SU-DHL-6 (cell line): Measurements from ENCODE around the gene FANK1.

ENCODE experiments used
- CTCF ChIP-seq: fragments of 200-600 bp; sonication (generic); IDR thresholded peaks from one replicate; pipeline ENCODE4 v1.5.1; 2017; ENCODE audit warnings: antibody characterized with exemption, mild to moderate bottlenecking, low read length, moderate library complexity; ENCODE audit not compliant: insufficient read depth, poor library complexity, severe bottlenecking
- EZH2phosphoT487 ChIP-seq: fragments of 200-600 bp; sonication (generic), shearing (Covaris generic); conservative IDR thresholded peaks from 2 replicates; pipeline ENCODE4 v1.6.1; 2018; ENCODE audit warnings: mild to moderate bottlenecking, antibody characterized with exemption, low read length, moderate library complexity, mixed read lengths

- TF ChIP-seq CTCF: no peak
- no peak for TF ChIP-seq EZH2phosphoT487
Measured at GRCh38 chr10:126042906-126043305, 146.5 kb downstream of the FANK1 start.
